ENCODE measurements around the gene ST8SIA1. TPM values are rescaled to one million over a fixed set of nuclear protein-coding genes. Genes with fewer than 3 reads are reported as not detected.

Gene ST8SIA1
- polyA plus RNA-seq, 1 donor from 2014 or later = 22.5 TPM

GRCh38 chr12:22313286-22313962 is 21.1 kb downstream of the ST8SIA1 start:
- no peak overlapping the region for H3K4me3 ChIP-seq (ENCODE audit: low read length)
- no peaks in the 10 kb centered on the region for H3K36me3 ChIP-seq (ENCODE audit: insufficient read depth, low read length)
- no peak overlapping the region for H3K4me2 ChIP-seq (ENCODE audit: low read length)
- no peaks in the 10 kb centered on the region for H3K9me2 ChIP-seq (ENCODE audit: insufficient read depth, low read length)
- H2AFZ ChIP-seq (ENCODE audit: low read depth, low read length) = no peak overlapping the region
- no peaks in the 10 kb centered on the region for H4K20me1 ChIP-seq (ENCODE audit: insufficient read depth)
- no peaks in the 10 kb centered on the region for H3K27me3 ChIP-seq (ENCODE audit: insufficient read depth, low read depth, low read length)
- no peaks in the 10 kb centered on the region for H3F3A ChIP-seq (ENCODE audit: insufficient read depth, low read length, poor library complexity, severe bottlenecking)
- TF ChIP-seq SMC3 (conservative IDR thresholded peaks at IDR 0.05; ENCODE audit: poor library complexity) (no peak), EP300 (conservative IDR thresholded peaks at IDR 0.05; ENCODE audit: poor library complexity, severe bottlenecking) (no peak), REST (IDR thresholded peaks at IDR 0.05; ENCODE audit: borderline replicate concordance) (no peak), EZH2 (IDR thresholded peaks at IDR 0.05; ENCODE audit: borderline replicate concordance, insufficient read depth, low read length, poor library complexity, severe bottlenecking) (no peak), MXI1 (conservative IDR thresholded peaks at IDR 0.05; ENCODE audit: poor library complexity, severe bottlenecking) (no peak), TAF1 (IDR thresholded peaks at IDR 0.05; ENCODE audit: low read depth) (no peak)
- no peaks in the 10 kb centered on the region for H3K9me3 ChIP-seq (ENCODE audit: low read length)
- H3K9ac ChIP-seq (ENCODE audit: low read length) = no peak overlapping the region
- H3K79me2 ChIP-seq (replicated peaks; ENCODE audit: insufficient read depth, low read length) = peaks cover 4% of the 10 kb centered on the region
- H3K27ac ChIP-seq (ENCODE audit: low read length) = no peak overlapping the region

GRCh38 chr12:22312336-22312735 is 22.2 kb downstream of the ST8SIA1 start:
- Histone ChIP-seq H3K79me2 (replicated peaks; ENCODE audit: insufficient read depth, low read length) (peaks cover 4% of the 10 kb centered on the region), H3K9me3 (ENCODE audit: low read length) (no peaks in the 10 kb centered on the region), H3K27ac (ENCODE audit: low read length) (no peak overlapping the region), H4K20me1 (ENCODE audit: insufficient read depth) (no peaks in the 10 kb centered on the region), H3K27me3 (ENCODE audit: insufficient read depth, low read depth, low read length) (no peaks in the 10 kb centered on the region), H3K4me2 (ENCODE audit: low read length) (no peak overlapping the region), H3K9me2 (ENCODE audit: insufficient read depth, low read length) (no peaks in the 10 kb centered on the region), H2AFZ (ENCODE audit: low read depth, low read length) (no peak overlapping the region), H3K9ac (ENCODE audit: low read length) (no peak overlapping the region), H3K36me3 (ENCODE audit: insufficient read depth, low read length) (no peaks in the 10 kb centered on the region), H3F3A (ENCODE audit: insufficient read depth, low read length, poor library complexity, severe bottlenecking) (no peaks in the 10 kb centered on the region), H3K4me3 (ENCODE audit: low read length) (no peak overlapping the region)
- TF ChIP-seq RAD21 (conservative IDR thresholded peaks at IDR 0.05) (no peak), TAF1 (IDR thresholded peaks at IDR 0.05; ENCODE audit: low read depth) (no peak), SMC3 (conservative IDR thresholded peaks at IDR 0.05; ENCODE audit: poor library complexity) (no peak), EZH2 (IDR thresholded peaks at IDR 0.05; ENCODE audit: borderline replicate concordance, insufficient read depth, low read length, poor library complexity, severe bottlenecking) (no peak), POLR2AphosphoS5 (IDR thresholded peaks at IDR 0.05) (no peak), CTCF (IDR thresholded peaks at IDR 0.05; ENCODE audit: poor library complexity, severe bottlenecking) (no peak), EP300 (conservative IDR thresholded peaks at IDR 0.05; ENCODE audit: poor library complexity, severe bottlenecking) (no peak), MXI1 (conservative IDR thresholded peaks at IDR 0.05; ENCODE audit: poor library complexity, severe bottlenecking) (no peak), REST (IDR thresholded peaks at IDR 0.05; ENCODE audit: borderline replicate concordance) (no peak)

Data from neural cell (in vitro differentiated cells).